ENCODE measurements around the gene BHLHE23.
"Not testable (repeated sequence)": the region's sequence is repeated elsewhere in the genome, so short reads cannot be mapped to it uniquely, and the experiment has no call there.

The BHLHE23 gene

DNA sequence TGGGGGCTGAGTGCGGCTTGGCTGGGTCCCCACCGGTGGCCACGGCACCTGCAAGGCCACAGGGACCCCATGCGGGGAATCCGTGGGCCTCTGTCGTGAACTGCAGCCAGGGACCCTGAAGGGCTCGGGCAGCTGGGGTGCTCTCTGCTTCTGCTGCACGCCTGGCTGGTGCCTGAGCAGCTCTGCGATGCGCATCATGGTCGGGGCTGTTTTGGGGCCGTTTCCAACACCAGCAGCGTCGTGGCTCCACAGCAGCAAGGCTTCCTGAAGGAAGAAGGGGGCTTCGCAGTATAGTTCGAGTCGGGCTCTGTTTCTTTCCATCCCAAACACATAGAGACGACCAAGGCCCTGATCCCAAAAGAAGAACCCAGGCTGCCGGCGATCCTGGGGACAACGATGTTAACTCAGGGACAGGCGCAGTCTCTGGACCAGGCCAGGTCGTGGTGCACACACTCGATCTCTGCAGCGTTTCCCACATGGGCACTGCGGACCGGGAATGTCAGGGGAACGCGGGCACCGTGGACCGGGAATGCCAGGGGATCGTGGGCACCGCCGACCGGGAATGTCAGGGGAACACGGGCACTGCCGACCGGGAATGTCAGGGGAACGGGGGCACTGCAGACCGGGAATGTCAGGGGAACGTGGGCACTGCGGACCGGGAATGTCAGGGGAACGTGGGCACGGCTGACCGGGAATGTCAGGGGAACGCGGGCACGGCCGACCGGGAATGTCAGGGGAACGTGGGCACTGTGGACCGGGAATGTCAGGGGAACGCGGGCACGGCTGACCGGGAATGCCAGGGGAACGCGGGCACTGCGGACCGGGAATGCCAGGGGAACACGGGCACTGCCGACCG lies 36.8 kb upstream of the BHLHE23 start:
- no peak for DNase-seq (ENCODE audit: low spot score)

GRCh38 chr20:63042448-63043071 lies 35.8 kb upstream of the BHLHE23 start:
- no peak for DNase-seq (ENCODE audit: low spot score)

- DNase-seq (ENCODE audit: low spot score): no peak
These were observed 35.0 kb upstream of the BHLHE23 start for GRCh38 chr20:63041776-63042175.

GRCh38 chr20:63037669-63038268 lies 31.0 kb upstream of the BHLHE23 start:
- DNase-seq (ENCODE audit: low spot score): no peak

DNA sequence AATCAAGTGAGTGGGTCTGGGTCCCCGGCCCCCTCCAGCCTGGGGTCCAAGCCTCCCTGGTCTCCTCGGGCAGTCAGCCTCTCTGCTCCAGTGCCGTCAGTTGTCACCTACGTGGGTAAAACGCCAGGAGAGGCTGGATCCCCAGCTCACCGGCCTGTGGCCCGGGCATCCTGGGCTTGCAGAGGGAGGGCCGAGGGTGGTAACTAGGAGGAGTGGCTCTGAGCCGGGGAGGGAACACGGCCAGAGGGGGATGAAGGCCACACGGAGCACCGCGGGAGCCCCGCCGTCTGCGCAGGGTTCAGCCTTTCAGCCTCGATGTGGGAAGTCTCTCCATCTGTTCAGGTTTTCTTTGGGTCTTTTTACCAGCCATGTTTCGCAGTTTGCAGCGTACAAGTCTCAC lies 29.5 kb upstream of the BHLHE23 start:
- no peak for DNase-seq (ENCODE audit: low spot score)

- no peak for DNase-seq (ENCODE audit: low spot score)
These were observed 28.9 kb upstream of the BHLHE23 start for GRCh38 chr20:63035603-63036185.

GRCh38 chr20:63034710-63035602 lies 28.2 kb upstream of the BHLHE23 start:
- not testable (repeated sequence) for DNase-seq (ENCODE audit: low spot score)

DNA sequence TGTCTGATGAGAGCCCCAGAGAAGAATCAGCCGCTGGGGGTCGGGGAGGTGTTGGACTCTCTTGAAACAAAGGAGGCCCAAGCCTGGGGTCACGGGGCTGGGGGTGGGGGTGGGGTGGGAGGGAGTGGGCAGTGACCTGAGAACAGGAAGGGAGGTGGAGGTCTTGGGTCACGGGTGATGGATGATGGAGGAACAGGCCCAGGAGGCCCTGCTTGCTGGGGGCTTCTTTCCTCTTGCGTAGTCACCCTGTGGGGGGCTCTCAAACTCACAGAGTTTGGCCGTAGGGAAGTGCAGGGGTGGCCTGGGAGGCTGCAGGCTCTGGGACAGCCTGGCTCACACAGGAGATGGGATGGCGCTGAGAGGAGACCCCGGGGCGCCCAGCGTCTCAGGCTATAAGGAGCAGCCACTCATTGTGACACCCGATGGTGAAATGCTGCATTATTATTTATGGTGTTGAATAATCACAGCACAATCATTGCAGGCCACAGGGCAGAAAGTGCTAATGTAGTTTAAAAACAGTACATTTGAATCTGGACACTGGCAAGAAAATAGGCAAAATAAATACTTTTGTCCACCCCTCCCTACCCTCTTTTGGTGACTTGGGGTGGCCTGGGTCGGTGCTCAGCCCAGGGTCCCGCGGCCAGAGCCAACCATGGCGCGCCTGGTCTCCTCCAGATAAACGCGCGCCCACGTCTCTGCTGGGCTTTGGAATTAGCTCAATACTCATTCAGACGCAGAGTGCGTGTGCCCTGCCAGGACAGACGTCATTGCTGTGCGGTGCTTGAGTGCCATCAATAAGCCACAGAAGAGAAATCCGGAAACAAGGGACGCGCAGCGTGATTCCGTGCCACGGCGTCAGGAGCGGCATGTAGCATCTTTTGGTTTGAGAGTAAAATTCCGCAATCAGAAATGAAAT lies 27.3 kb upstream of the BHLHE23 start:
- DNase-seq (ENCODE audit: low spot score): no peak

DNA sequence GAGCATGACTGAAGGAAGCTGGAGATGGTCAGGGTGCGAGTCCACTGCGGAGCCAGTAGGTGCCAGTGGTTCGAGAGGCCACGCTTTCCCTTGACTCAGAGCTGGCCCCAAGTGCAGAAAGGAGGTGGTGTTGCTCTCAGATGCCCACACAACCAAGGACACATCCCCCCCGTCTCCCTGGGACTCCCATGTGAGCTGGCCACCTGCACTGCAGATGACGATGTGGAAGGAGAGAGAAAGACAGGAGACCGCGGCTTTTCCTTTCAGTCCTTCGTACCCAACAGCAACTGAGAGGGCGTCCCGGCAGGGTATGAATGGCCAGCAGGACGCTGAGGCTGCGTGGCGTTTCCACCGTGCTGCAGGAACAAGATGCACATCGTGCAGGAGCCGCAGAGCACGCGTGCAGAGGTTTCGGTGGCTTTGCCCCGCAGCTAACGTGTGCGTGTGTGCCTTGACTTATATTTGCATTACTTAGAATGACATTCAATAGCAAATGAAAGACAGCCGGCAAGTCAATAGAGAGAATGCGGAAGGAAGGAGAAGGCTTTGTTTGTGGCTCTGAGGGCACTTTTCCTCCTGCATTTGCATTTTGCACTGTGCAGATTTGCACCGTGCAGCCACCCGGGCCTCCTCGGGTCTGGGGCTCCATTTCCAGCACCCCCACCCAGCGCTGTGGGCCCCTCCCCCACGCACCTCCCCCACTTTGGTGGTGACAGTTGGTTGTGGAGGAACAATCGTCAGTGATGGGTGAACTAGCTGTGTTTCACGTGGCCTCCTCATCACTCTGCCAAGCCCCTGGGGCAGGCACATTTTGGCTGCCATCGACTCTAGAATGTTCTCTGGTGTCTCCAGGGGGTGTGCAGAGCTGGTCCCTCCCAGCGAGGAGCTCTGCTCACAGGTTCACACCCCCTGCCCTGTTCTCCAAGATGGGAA lies 26.4 kb upstream of the BHLHE23 start:
- DNase-seq (ENCODE audit: low spot score): no peak

DNA sequence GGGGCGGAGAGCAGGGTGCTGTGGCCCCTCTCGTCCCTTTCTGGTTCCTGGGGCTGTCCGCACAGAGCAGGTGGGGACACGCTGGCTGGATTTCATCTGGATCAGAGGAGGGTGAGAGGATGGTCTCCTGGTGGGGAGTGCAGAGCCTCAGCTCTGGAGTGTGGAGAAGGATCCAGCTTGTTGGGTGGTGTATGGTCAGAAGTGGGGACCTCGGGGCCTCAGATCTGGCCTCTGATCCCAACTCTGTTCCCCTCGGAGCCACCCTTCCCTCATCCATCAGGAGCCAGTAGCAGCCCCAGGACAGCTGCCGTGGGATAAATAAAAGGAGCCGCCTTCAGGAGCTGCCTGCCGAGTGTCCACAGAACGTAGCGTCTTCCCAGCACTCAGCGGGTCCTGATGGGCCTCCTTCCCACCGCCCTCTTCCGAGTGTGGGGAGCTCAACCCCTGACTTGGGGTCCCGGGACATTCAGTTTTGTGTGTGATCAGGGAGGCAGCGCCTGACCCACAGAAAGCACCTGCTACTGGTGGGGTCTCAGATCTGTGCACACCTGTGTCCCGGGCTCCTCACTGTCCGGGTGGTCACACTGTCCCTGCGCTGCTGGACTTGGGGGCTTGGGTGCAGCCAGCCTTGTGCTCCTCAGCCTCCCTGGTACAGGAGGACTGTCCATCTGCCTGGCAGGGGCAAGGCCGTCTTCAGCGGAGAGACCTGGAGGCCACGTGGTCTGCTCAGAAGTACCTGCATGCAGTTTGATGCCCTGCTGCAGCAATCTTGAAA lies 25.4 kb upstream of the BHLHE23 start:
- DNase-seq (ENCODE audit: low spot score): no peak

- no peak for DNase-seq (ENCODE audit: low spot score)
These were observed 24.7 kb upstream of the BHLHE23 start for GRCh38 chr20:63031251-63032014.

DNA sequence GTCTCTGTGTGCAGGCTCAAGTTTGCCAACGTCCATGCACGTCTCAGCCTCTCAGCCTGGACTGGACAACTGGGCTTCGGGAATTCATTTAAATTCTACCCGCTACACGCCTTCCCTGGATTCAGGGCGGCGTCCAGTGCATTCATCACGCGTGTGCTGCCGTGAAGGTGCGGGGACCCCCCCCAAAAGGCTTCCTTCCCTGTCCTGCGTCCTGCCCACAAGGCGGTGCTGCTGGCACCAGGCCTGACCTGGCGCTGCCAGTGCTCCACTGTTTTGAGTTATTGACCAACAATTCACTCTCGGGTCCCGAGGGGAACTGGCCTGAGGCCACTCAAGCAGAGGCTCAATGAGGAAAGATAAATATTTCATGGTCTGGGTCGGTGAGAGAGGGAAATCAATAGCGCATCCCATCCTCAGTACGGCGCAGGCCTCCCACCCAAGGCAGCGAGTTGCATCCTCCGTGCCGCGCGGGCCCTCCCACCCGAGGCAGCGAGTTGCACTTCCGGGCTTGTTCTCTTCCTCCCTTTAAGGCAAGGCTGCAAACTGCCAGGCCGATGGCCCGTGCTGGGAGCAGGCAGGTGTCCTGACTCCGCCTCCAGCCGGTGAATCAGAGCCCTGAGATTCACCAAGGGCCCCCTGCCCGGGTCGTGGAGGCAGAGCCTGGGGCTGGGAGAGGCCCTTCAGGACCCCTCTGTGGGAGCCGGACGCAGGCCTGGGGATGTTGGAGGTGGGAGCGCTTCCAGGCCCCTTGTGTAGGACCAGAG lies 22.8 kb upstream of the BHLHE23 start:
- no peak for DNase-seq (ENCODE audit: low spot score)

GRCh38 chr20:63028461-63028921 lies 21.7 kb upstream of the BHLHE23 start:
- DNase-seq (ENCODE audit: low spot score): no peak

GRCh38 chr20:63027922-63028389 lies 21.2 kb upstream of the BHLHE23 start:
- DNase-seq (ENCODE audit: low spot score): no peak

DNA sequence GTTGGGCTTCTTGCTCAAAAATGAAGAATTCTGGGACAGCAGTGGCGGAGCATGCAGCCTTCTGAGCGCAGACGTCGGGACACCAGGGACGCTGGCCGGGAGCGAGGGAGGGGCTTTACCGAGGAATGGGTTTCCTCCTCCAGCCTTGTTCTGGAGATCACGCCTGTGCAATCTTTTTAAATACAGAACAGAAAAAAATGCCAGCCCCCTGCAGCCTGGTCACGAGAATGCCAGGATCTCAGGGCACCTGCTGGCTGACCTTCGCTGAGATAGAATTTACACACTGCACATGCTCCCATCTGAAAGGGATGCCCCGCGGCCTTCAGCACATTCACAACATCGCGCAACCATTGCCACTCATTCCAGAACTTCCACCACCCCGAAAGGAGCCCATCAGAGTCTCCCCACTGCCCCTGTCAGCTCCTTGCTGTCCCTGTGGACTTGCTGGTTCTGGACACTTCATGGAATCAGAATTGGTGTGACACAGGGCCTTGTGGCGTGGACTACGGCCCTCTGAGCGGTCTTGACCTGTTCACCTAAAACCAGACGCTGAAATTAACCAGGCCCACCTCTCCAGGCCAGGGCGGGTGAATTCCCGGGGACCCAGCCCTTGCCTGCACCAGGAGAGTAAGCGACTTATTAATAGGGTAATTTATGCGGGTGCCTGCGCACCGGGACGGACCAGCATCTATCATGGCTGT lies 20.6 kb upstream of the BHLHE23 start:
- DNase-seq (ENCODE audit: low spot score): no peak

- DNase-seq (ENCODE audit: low spot score): no peak
These were observed 19.9 kb upstream of the BHLHE23 start for GRCh38 chr20:63026582-63027165.

Data from hematopoietic multipotent progenitor cell treated with erythropoietin and hydrocortisone succinate and interleukin-3 and kit ligand, for 15 days (in vitro differentiated cells).